ENCODE data around the gene PPP1R3D.

DNA sequence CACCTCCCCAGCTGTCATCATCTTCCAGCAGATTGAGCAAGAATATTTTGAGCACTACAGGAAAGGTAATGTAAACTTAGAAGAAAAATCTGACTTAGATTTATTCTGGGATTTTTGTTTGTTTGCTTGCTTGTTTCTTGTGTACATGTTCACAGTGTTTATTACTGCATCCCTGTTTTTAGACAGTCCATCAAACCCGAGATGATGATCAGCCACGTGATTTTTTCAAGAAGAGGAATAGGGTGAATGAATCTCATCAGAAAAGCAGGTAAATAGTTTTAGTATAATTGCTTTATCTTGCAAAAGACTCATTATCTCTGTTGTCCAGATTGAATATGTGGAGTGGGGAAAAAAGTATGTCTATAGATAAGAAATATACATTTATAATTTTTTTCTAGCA is 2.1 kb upstream of the PPP1R3D start:
- TF ChIP-seq, protein P1, sequence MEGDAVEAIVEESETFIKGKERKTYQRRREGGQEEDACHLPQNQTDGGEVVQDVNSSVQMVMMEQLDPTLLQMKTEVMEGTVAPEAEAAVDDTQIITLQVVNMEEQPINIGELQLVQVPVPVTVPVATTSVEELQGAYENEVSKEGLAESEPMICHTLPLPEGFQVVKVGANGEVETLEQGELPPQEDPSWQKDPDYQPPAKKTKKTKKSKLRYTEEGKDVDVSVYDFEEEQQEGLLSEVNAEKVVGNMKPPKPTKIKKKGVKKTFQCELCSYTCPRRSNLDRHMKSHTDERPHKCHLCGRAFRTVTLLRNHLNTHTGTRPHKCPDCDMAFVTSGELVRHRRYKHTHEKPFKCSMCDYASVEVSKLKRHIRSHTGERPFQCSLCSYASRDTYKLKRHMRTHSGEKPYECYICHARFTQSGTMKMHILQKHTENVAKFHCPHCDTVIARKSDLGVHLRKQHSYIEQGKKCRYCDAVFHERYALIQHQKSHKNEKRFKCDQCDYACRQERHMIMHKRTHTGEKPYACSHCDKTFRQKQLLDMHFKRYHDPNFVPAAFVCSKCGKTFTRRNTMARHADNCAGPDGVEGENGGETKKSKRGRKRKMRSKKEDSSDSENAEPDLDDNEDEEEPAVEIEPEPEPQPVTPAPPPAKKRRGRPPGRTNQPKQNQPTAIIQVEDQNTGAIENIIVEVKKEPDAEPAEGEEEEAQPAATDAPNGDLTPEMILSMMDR (tag by site-specific recombination; IDR thresholded peaks at IDR 0.05) = no peak
- TF ChIP-seq ZNF19 (tag by site-specific recombination; IDR thresholded peaks at IDR 0.05; ENCODE audit: low read depth) (no peak), BCL11A (tag by site-specific recombination; IDR thresholded peaks at IDR 0.05; ENCODE audit: low read depth) (no peak)
- TF ChIP-seq, protein P2, sequence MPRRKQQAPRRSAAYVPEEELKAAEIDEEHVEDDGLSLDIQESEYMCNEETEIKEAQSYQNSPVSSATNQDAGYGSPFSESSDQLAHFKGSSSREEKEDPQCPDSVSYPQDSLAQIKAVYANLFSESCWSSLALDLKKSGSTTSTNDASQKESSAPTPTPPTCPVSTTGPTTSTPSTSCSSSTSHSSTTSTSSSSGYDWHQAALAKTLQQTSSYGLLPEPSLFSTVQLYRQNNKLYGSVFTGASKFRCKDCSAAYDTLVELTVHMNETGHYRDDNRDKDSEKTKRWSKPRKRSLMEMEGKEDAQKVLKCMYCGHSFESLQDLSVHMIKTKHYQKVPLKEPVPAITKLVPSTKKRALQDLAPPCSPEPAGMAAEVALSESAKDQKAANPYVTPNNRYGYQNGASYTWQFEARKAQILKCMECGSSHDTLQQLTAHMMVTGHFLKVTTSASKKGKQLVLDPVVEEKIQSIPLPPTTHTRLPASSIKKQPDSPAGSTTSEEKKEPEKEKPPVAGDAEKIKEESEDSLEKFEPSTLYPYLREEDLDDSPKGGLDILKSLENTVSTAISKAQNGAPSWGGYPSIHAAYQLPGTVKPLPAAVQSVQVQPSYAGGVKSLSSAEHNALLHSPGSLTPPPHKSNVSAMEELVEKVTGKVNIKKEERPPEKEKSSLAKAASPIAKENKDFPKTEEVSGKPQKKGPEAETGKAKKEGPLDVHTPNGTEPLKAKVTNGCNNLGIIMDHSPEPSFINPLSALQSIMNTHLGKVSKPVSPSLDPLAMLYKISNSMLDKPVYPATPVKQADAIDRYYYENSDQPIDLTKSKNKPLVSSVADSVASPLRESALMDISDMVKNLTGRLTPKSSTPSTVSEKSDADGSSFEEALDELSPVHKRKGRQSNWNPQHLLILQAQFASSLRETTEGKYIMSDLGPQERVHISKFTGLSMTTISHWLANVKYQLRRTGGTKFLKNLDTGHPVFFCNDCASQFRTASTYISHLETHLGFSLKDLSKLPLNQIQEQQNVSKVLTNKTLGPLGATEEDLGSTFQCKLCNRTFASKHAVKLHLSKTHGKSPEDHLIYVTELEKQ (tag by site-specific recombination; IDR thresholded peaks at IDR 0.05; ENCODE audit: borderline replicate concordance) = no peak
- TF ChIP-seq, protein P3, sequence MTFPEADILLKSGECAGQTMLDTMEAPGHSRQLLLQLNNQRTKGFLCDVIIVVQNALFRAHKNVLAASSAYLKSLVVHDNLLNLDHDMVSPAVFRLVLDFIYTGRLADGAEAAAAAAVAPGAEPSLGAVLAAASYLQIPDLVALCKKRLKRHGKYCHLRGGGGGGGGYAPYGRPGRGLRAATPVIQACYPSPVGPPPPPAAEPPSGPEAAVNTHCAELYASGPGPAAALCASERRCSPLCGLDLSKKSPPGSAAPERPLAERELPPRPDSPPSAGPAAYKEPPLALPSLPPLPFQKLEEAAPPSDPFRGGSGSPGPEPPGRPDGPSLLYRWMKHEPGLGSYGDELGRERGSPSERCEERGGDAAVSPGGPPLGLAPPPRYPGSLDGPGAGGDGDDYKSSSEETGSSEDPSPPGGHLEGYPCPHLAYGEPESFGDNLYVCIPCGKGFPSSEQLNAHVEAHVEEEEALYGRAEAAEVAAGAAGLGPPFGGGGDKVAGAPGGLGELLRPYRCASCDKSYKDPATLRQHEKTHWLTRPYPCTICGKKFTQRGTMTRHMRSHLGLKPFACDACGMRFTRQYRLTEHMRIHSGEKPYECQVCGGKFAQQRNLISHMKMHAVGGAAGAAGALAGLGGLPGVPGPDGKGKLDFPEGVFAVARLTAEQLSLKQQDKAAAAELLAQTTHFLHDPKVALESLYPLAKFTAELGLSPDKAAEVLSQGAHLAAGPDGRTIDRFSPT (tag by site-specific recombination; IDR thresholded peaks at IDR 0.05) = no peak
